Esophagus muscularis mucosa (tissue), 4 donors: ENCODE measurements around the gene TSC22D3.

Source experiments
- CTCF ChIP-seq, 3 experiments: fragments of 200-600 bp in 2 of 3; fragments of 450-650 bp in 1 of 3; sonication (generic) in 2 of 3; IDR thresholded peaks; one replicate each; pipeline ENCODE4 v1.5.1; 2017 to 2019; ENCODE audit warnings: antibody characterized with exemption in 3 of 3, mild to moderate bottlenecking in 2 of 3, moderate library complexity in 1 of 3
- EP300 ChIP-seq: sonication (generic); formaldehyde crosslinking; IDR thresholded peaks from one replicate; pipeline ENCODE4 v1.6.1; 2017; ENCODE audit warnings: antibody characterized with exemption
- POLR2A ChIP-seq: fragments of 450-650 bp; IDR thresholded peaks from one replicate; pipeline ENCODE4 v1.6.1; 2017; ENCODE audit warnings: antibody characterized with exemption, moderate library complexity, mild to moderate bottlenecking, low read depth
- POLR2AphosphoS5 ChIP-seq, 2 donors: sonication (generic); formaldehyde crosslinking; IDR thresholded peaks; one replicate each; pipeline ENCODE4 v1.6.1; 2017; ENCODE audit warnings: antibody characterized with exemption in 2 of 2

- TF ChIP-seq CTCF (IDR thresholded peaks at IDR 0.05), result no peak
- TF ChIP-seq POLR2AphosphoS5 (IDR thresholded peaks at IDR 0.05), result no peak
- TF ChIP-seq EP300, result no peak
- TF ChIP-seq POLR2A, result no peak
These were observed 84.6 kb downstream of the TSC22D3 start for GRCh38 chrX:107691024-107691448.
